H9 (cell line): ENCODE measurements around the gene ZNF213. TPM values are rescaled to one million over a fixed set of nuclear protein-coding genes. Genes with fewer than 3 reads are reported as not detected.

Experiments used
- DNase-seq: peaks from one replicate; pipeline ENCODE4 v3.0.0-alpha.2; 2017
- H2AFZ ChIP-seq: one replicate; pipeline ENCODE4 v1.6.1; 2013; ENCODE audit warnings: mild to moderate bottlenecking, low read length, control low read depth, moderate library complexity
- H2AK5ac ChIP-seq: 2 replicates; pipeline ENCODE4 v1.6.1; 2013; ENCODE audit warnings: low read length, control low read depth, mixed read lengths; ENCODE audit not compliant: insufficient read length
- H2BK120ac ChIP-seq: one replicate; pipeline ENCODE4 v1.6.1; 2013; ENCODE audit warnings: low read depth, mild to moderate bottlenecking, low read length, control low read depth, inconsistent platforms; ENCODE audit not compliant: poor library complexity, severe bottlenecking
- H2BK12ac ChIP-seq: 2 replicates; pipeline ENCODE4 v1.6.1; 2013; ENCODE audit warnings: low read length, control low read depth, mixed read lengths, low read depth; ENCODE audit not compliant: insufficient read length
- H2BK15ac ChIP-seq: 2 replicates; pipeline ENCODE4 v1.6.1; 2013; ENCODE audit warnings: low read depth, low read length, control low read depth
- H2BK20ac ChIP-seq: one replicate; pipeline ENCODE4 v1.6.1; 2013; ENCODE audit warnings: low read depth, mild to moderate bottlenecking, low read length, control low read depth, inconsistent platforms; ENCODE audit not compliant: poor library complexity, severe bottlenecking
- H2BK5ac ChIP-seq: 2 replicates; pipeline ENCODE4 v1.6.1; 2013; ENCODE audit warnings: low read length, control low read depth, mixed read lengths; ENCODE audit not compliant: insufficient read length
- H3K14ac ChIP-seq: 2 replicates; pipeline ENCODE4 v1.6.1; 2013; ENCODE audit warnings: low read length, control low read depth; ENCODE audit not compliant: insufficient read depth
- H3K18ac ChIP-seq: 2 replicates; pipeline ENCODE4 v1.6.1; 2013; ENCODE audit warnings: low read depth, mild to moderate bottlenecking, mixed read lengths, low read length, control low read depth; ENCODE audit not compliant: insufficient read length
- H3K23ac ChIP-seq: 2 replicates; pipeline ENCODE4 v1.6.1; 2013; ENCODE audit warnings: low read length, control low read depth, mixed read lengths, low read depth; ENCODE audit not compliant: insufficient read length
- H3K23me2 ChIP-seq: 2 replicates; pipeline ENCODE4 v1.6.1; 2013; ENCODE audit warnings: low read depth, mild to moderate bottlenecking, mixed read lengths, low read length, control low read depth; ENCODE audit not compliant: insufficient read length, poor library complexity, severe bottlenecking
- H3K27ac ChIP-seq: 2 replicates; pipeline ENCODE4 v1.5.1; 2013; ENCODE audit warnings: low read length, control low read depth, mixed read lengths, low read depth; ENCODE audit not compliant: insufficient read length
- H3K27me3 ChIP-seq: 2 replicates; pipeline ENCODE4 v1.6.1; 2013; ENCODE audit warnings: low read length, control low read depth, inconsistent platforms; ENCODE audit not compliant: insufficient read depth
- H3K4ac ChIP-seq: 2 replicates; pipeline ENCODE4 v1.6.1; 2013; ENCODE audit warnings: low read depth, mild to moderate bottlenecking, control low read depth, inconsistent platforms, low read length, moderate library complexity
- H3K4me1 ChIP-seq: 2 replicates; pipeline ENCODE4 v1.6.1; 2013; ENCODE audit warnings: low read length, control low read depth, inconsistent platforms; ENCODE audit not compliant: insufficient read depth
- H3K4me2 ChIP-seq: 2 replicates; pipeline ENCODE4 v1.6.1; 2013; ENCODE audit warnings: low read length, control low read depth, mixed read lengths; ENCODE audit not compliant: insufficient read length, insufficient read depth
- H3K56ac ChIP-seq: 2 replicates; pipeline ENCODE4 v1.6.1; 2013; ENCODE audit warnings: low read depth, mild to moderate bottlenecking, mixed read lengths, low read length, control low read depth; ENCODE audit not compliant: insufficient read length
- H3K79me1 ChIP-seq: 2 replicates; pipeline ENCODE4 v1.6.1; 2013; ENCODE audit warnings: low read depth, mild to moderate bottlenecking, moderate library complexity, low read length, control low read depth, inconsistent platforms; ENCODE audit not compliant: insufficient read depth, poor library complexity, severe bottlenecking
- H3K79me2 ChIP-seq: 2 replicates; pipeline ENCODE4 v1.6.1; 2013; ENCODE audit warnings: low read length, control low read depth, inconsistent platforms; ENCODE audit not compliant: insufficient read depth
- H3K9ac ChIP-seq: 2 replicates; pipeline ENCODE4 v1.6.1; 2013; ENCODE audit warnings: low read length, control low read depth, mixed read lengths; ENCODE audit not compliant: insufficient read length; ENCODE audit errors: extremely low read depth
- H3K9me3 ChIP-seq: one replicate; pipeline ENCODE4 v1.6.1; 2013; ENCODE audit warnings: low read depth, low read length, inconsistent platforms; ENCODE audit not compliant: control insufficient read depth
- H3T11ph ChIP-seq: one replicate; pipeline ENCODE4 v1.6.1; 2013; ENCODE audit warnings: mild to moderate bottlenecking, low read length, control low read depth, inconsistent platforms
- H4K20me1 ChIP-seq: one replicate; pipeline ENCODE4 v1.6.1; 2013; ENCODE audit not compliant: control insufficient read depth, insufficient read length, insufficient read depth
- H4K5ac ChIP-seq: 2 replicates; pipeline ENCODE4 v1.6.1; 2013; ENCODE audit warnings: low read depth, mild to moderate bottlenecking, mixed read lengths, low read length, control low read depth; ENCODE audit not compliant: insufficient read length
- H4K8ac ChIP-seq: replicated peaks from 2 replicates; pipeline ENCODE4 v1.6.1; 2013; ENCODE audit warnings: low read length, control low read depth, mixed read lengths, low read depth; ENCODE audit not compliant: insufficient read length
- H4K91ac ChIP-seq: 2 replicates; pipeline ENCODE4 v1.6.1; 2013; ENCODE audit warnings: low read depth, mild to moderate bottlenecking, moderate library complexity, mixed read lengths, low read length, control low read depth; ENCODE audit not compliant: insufficient read length
- H3K27ac Mint-ChIP-seq, 3 experiments: 2 replicates in 2 of 3; 3 replicates in 1 of 3; pipeline ENCODE4 v1.8.0; 2020 to 2021; ENCODE audit warnings: mixed read lengths in 3 of 3, mild to moderate bottlenecking in 1 of 3, moderate library complexity in 1 of 3
- H3K27me3 Mint-ChIP-seq: 2 replicates; pipeline ENCODE4 v1.8.0; 2021; ENCODE audit warnings: low read depth, mild to moderate bottlenecking, moderate library complexity, mixed read lengths
- H3K36me3 Mint-ChIP-seq, 3 experiments: 2 replicates in 2 of 3; 3 replicates in 1 of 3; pipeline ENCODE4 v1.8.0; 2020 to 2021; ENCODE audit warnings: low read depth in 3 of 3, mixed read lengths in 3 of 3; ENCODE audit not compliant: insufficient read depth in 1 of 3
- H3K4me1 Mint-ChIP-seq, 2 experiments: 2 replicates each; pipeline ENCODE4 v1.8.0; 2020; ENCODE audit warnings: mixed read lengths in 2 of 2
- H3K4me3 Mint-ChIP-seq, 2 experiments: 2 replicates in 1 of 2; 3 replicates in 1 of 2; pipeline ENCODE4 v1.8.0; 2020 to 2021; ENCODE audit warnings: mild to moderate bottlenecking in 2 of 2, mixed read lengths in 2 of 2, moderate library complexity in 1 of 2
- H3K9me3 Mint-ChIP-seq, 2 experiments: 2 replicates in 1 of 2; 3 replicates in 1 of 2; pipeline ENCODE4 v1.8.0; 2020; ENCODE audit warnings: mild to moderate bottlenecking in 2 of 2, mixed read lengths in 2 of 2, moderate library complexity in 1 of 2
- WGBS: extraction: QIAGEN DNeasy Blood & Tissue Kit; methylation state at CpG from one replicate; pipeline ENCODE4 v1.1.7; 2013; ENCODE audit warnings: missing lambda C conversion rate, low lambda C conversion rate, mixed read lengths; ENCODE audit not compliant: insufficient read length; ENCODE audit errors: extremely low coverage; 5-methylcytosine and 5-hydroxymethylcytosine counted together
- total RNA-seq: library from RNA; stranded (reverse); gene quantifications from 2 replicates; pipeline ENCODE4 v1.2.1, GENCODE V29; 2021
- TF ChIP-seq, protein P1 (sequence below): fragments of 200-600 bp; sonication (generic); conservative IDR thresholded peaks from 3 replicates; pipeline ENCODE4 v1.8.0; 2021; ENCODE audit warnings: antibody characterized with exemption, mild to moderate bottlenecking

ZNF213 gene
- total RNA-seq, 1 experiment from 2014 or later, result 6.4 TPM

DNA sequence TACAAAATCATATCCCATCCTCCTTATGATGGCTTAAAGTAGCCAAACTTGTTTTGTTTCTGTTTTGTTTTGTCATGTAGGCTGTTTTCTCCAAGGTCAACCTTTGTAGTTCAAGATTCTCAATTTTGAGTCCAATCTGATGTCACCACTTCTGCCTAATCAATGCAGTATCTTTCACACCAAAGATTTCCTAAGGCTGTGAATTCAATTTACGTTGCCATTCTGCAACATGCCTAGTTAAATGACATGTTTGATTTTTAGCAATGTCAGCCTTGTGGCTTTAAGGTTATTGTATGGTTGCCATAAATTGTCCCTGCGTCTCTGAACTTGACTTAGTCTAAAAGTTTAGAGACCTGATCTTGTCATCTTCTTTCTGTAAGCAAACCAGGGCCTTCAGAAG, 20.4 kb downstream of the ZNF213 start:
- Mint-ChIP-seq H3K36me3 (no peaks in the 10 kb centered on the region; a peak in 2 of 7 replicates), H3K27ac (no peak overlapping the region), H3K27me3 (peaks cover 36% of the 10 kb centered on the region), H3K9me3 (peaks cover 8 to 11% of the 10 kb centered on the region in 2 experiments; a peak in 4 of 5 replicates), H3K4me1 (peaks cover 5 to 16% of the 10 kb centered on the region in 2 experiments; a peak in 3 of 4 replicates), H3K4me3 (peak overlapping the region in 1 of 2 experiments; percentile 63; a peak in 1 of 5 replicates)
- no peak overlapping the region for H2BK12ac ChIP-seq
- no peak overlapping the region for H3K23ac ChIP-seq
- H2BK120ac ChIP-seq, result no peak overlapping the region
- no peak overlapping the region for H4K8ac ChIP-seq
- no peak overlapping the region for H2BK20ac ChIP-seq
- H4K20me1 ChIP-seq, result no peaks in the 10 kb centered on the region
- no peak overlapping the region for H3K18ac ChIP-seq
- no peak overlapping the region for H2AFZ ChIP-seq
- WGBS, result no CpG with 5 or more reads among the region's 2 CpGs
- no peaks in the 10 kb centered on the region for H3K79me1 ChIP-seq
- H3K9ac ChIP-seq, result no peak overlapping the region
- H3K4ac ChIP-seq, result no peak overlapping the region
- no peaks in the 10 kb centered on the region for H3K9me3 ChIP-seq
- H4K91ac ChIP-seq, result no peak overlapping the region
- H3K14ac ChIP-seq, result no peak overlapping the region
- no peak overlapping the region for H2BK15ac ChIP-seq
- TF ChIP-seq, protein P1, sequence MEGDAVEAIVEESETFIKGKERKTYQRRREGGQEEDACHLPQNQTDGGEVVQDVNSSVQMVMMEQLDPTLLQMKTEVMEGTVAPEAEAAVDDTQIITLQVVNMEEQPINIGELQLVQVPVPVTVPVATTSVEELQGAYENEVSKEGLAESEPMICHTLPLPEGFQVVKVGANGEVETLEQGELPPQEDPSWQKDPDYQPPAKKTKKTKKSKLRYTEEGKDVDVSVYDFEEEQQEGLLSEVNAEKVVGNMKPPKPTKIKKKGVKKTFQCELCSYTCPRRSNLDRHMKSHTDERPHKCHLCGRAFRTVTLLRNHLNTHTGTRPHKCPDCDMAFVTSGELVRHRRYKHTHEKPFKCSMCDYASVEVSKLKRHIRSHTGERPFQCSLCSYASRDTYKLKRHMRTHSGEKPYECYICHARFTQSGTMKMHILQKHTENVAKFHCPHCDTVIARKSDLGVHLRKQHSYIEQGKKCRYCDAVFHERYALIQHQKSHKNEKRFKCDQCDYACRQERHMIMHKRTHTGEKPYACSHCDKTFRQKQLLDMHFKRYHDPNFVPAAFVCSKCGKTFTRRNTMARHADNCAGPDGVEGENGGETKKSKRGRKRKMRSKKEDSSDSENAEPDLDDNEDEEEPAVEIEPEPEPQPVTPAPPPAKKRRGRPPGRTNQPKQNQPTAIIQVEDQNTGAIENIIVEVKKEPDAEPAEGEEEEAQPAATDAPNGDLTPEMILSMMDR, result no peak
- H3K27me3 ChIP-seq, result no peaks in the 10 kb centered on the region; the same call in 1 of the 2 replicates
- peaks cover 2% of the 10 kb centered on the region; the same call in 1 of the 2 replicates for H3K4me1 ChIP-seq
- H3T11ph ChIP-seq, result no peak overlapping the region
- no peak overlapping the region for H2AK5ac ChIP-seq
- no peak for DNase-seq
- no peak overlapping the region for H3K56ac ChIP-seq
- no peak overlapping the region for H4K5ac ChIP-seq
- no peak overlapping the region for H3K4me2 ChIP-seq
- H3K27ac ChIP-seq, result no peak overlapping the region
- no peaks in the 10 kb centered on the region for H3K79me2 ChIP-seq
- no peak overlapping the region for H2BK5ac ChIP-seq
- H3K23me2 ChIP-seq, result peaks cover 21% of the 10 kb centered on the region
